Measurements from ENCODE around the gene CRYBB1.

Gene CRYBB1

DNA sequence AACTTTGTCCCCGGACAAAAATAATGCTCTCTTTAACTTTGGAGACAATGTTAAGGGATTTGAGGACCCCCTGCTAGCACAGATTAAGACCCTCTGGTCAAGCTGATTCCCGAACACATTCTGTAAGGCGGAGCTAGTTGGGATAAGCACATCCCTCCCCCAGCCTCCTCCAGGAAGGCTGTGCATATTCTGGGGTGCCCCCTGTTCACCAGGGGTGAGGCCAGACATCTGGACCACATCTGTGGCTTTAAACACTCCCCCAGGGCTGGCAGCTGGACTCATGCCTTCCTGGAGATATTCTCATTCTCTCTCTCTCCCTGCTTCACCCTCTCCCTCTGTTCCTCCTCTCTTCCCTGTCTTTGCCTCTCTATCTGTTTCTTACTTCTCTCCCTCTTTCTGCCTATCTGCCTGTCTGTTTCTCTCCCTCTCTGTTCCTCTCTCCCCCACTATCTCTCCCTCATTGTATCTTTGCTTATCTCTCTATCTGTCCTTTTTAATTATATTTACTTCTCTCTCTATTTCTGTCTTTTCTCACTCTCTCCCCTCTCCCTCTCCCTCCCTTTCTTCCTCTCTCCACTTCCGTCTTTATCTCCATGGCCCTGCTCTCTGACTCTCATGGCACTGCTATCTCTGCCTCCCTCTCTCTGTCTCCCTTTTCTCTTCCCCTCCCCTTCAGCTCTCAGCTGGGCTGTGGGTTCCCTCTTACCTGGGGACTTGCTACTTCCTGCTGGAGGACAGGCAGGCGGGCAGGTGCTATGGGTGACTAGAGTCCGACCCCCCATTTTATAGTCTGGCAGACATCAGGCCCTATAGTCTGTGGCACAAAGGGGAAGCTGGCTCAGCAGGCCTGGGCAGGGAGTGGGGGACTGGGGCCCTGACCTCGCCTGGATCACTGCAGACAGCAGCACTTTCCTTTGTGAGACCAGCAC is at the start of gene CRYBB1:
Gene CRYBB1, minus strand, starts transcription at position 757 of the 929 bp plus-strand sequence. CDS start 1,708 bp downstream, outside the sequence.
- no peak for DNase-seq

DNA sequence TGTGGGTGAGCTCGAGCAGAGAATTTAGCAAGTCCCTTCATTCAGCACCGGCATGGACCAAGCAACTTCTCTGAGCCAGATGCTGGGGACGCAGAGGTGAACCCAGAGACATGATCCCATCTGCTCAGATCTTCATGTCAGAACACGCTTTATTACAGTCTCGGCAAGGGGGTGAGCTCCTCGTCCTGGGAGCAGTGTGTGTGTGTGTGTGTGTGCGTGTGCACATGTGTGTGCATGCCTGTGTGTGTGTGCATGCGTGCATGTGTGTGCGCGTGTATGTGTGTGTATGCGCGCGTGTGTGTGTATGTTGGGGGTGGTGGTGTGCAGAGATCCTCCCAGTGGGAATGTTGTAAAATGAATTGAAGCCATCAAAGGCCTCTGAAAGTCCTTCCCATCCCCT is 49.3 kb upstream of the CRYBB1 start:
- DNase-seq: no peak

DNA sequence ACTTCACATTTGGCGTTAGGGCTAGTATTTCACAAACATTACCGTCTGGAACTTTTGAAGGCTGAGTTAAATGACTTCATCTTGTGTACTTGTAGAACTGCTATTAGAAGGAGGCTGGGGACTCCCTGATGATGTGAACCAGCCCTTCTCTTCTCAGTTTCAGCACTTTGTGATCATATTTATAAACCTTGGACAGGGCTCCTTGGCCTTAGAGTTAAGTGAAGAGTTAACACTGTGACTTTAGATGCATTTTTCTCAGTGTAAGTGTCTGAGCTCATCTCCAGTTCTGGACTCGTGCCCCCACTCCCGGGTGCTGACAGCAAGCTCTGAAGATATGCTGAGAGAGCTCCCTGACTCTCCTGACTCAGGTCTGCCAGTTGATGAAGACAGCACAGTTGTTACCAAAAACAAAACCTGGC is 48.0 kb upstream of the CRYBB1 start:
- DNase-seq: no peak

DNA sequence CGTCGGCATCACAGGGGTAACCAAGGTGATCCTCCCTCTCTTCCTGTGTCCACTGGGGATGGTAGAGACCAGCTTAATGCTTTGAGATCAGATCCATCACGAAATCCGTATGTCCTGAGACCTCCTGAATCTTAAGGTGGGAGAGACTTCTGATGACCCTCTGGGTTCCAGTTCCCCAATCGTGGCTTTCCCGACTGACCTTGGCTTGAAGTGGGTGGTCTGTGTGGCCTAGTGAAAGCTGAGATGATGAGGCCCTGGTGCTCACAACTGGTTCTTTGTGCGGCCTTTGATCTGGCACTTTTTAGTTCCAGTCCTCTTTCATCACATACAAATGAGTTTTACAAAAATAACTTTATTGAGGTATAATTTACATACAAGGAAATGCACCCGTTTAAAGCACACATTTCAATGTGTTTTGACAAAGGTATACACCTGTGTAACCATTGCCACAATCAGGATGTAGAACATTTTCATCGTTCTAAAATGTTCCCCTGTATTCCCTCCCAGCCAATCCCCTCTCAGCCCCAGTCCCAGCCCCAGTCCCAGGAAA is 45.6 kb upstream of the CRYBB1 start:
- no peak for DNase-seq

DNA sequence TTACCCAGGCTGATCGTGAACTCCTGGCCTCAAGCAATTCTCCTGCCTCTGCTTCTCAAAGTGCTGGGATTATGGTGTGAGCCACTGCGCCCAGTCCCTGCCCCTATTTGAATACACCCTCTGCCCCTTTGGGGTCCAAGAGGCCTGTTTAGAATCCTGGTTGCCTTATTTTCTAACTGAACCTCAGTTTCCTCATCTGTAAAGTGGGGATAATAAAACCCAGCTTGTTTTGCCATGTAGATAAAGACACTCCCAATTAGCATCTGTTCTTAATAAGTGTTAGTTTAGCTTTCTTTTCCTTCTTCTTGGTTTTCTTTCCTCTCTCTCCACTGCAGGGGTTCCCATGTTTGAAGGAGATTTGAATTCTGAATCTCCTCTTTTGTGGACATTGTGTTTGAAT is 44.3 kb upstream of the CRYBB1 start:
- no peak for DNase-seq

DNA sequence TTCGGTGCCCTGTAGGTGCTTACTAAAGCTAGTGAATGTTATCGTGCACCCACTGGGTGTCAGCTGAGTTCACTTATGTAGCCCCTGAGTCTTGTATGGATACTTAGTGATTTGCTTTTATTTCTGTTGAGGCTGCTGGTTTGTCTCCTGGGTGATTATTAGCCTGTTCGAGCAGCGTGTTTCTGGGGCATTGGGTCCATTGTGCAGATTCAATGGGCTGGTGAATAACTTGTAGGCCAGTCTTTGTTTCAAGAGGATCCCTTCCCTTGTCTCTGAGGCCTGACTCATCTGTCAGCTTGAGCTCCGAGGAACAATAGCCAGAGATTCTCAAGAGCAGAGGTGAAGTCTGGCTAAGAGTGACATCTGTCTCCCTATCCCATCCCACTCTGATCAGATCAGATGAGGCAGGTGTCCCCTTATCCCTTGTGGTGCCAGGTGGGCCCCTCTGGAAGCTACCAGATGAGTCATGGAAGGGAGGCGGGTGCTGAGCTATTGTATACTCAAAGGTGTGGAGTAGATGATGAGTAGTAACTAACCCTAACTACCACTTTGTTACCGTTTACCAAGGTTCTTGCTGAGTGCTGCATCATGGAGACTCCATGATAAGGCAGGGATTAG is 43.2 kb upstream of the CRYBB1 start:
- no peak for DNase-seq

DNA sequence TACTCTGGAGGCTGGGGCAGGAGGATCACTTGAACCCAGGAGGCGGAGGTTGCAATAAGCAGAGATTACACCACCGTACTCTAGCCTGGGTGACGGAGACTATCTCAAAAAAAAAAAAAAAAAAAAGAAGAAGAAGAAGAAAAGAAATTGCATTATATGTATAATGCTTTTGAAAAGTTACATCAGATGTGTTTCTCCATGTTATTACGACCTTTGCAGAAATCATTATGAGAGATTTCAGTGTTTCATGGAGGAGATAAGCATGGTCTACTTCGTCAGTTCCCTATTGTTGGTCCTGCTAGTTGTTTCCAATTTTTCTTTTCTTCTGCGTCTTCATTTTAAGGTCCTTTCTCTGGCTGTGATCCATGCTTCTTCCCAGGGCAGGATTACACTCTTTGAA is 42.5 kb upstream of the CRYBB1 start:
- no peak for DNase-seq

DNA sequence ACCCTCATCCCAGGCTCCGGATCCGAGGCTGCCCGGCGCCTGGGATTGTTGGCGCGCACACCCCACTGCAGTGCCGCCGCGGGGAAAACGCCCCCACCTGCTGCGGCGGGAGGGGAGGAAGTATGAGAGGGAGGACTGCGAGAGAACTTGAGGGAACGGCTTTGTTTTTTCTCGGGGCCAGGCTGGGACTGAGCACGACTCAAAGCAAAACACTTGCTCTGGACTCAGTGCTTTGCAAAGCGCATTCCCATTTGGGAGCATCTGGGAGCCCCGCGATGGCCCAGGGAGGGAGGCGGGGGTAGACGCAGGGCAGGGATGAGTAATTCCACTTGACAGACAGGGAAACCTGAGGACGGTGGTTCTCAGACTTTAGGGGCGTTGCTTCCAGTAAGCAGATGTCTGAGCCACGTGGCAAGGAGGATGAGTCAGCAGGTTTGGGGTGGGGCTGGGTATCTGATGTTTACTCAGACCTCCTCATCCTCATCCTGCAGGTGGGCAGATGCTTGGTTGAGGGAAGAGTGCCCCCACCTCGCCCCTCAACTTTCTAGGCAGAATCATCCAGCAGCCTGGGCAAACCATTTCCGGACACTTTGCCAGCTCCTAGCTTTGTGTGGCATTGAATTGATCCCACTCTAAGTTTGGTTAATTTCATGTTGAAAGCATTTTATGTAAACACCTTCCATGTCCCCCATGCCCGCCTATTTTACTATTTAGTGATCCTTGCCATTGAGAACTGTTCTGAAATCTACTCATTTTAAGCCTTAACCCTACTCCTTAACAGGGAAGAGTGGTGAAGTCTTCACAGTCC is 41.0 kb upstream of the CRYBB1 start:
- DNase-seq: peak; percentile 78

DNA sequence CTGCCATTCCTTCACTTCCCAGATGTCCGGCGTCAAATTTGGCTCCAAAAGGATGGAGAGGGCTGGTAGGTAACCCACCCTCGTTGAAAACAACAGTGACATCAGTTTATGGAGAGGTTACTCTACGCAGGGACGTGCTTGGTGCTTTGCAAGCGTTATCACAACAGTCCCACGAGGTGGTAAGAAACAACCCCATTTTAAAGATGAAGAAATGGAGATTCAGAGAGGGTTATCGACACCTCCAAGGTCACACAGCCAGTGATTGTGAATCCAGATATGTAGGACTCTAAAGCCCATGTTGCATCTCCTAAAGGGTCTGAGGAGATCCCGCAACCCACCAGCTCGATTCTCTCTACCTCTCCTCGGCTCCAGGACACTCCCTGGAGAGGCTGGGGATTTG is 40.3 kb upstream of the CRYBB1 start:
- no peak for DNase-seq

DNA sequence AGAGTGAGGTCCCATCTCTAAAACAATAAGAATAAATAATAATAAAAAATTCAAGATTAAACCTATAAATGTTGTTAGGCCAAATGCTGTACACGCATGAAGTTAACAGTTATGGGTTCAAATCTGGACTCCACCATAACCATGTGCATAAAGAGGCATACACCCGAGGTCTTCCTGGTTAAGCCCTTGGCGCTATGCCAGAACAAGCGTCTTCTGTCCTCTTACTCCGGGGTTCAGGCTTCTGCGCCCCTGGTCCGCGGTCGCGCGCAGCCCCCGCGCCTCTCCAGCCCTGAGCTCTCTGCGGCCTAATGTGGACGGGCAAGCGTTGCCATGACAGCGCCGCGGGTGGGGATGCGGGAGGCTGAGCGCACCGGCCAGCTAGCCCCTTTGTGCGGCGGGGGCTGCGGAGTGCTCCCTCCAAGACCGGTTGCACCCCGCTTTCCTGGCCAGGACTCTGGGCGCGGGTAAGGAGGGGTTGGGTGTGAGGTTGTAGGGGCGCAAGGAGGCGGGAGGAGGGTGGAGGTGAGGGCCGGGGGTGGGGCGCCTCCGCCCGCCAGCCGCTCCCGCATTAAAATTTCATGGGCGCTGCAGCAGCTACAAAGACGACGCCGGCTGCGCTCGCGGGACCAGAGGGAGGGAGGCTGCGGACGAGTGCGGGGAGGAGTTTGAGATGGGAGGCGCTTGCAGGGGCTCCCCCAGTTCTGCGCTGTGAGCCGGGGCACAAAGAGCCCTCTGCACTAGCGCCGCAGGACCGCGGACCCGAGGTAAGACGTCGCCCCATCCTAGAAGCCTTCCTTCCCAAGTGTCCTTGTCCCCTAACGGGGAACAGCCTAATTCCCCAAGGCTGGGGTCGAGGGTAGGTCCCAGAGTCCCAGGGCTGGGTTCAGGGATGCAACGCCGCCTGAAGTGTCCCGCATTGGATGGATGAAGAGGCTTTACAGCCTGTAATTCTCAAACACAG is 39.3 kb upstream of the CRYBB1 start, which contains the start of gene MIAT:
Gene MIAT, plus strand, starts transcription at position 698 of the 961 bp plus-strand sequence.
- no peak for DNase-seq

DNA sequence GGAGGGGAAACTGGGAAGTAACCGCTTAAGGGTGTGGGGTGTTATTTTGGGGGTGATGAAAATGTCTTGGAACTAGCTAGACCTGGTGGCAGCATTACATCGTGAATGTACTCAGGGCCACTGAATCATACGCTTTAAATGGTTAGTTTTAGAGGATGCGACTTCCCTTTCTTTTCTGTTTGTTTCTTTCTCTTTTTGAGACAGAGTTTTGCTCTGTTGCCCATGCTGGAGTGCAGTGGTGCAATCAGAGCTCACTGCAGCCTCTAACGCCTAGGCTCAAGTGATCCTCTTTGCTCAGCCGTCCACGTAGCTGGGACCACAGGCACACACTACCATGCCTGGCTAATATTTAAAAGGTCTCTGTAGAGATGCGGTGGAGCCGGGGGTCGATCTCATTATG is 34.0 kb upstream of the CRYBB1 start:
- no peak for DNase-seq

DNA sequence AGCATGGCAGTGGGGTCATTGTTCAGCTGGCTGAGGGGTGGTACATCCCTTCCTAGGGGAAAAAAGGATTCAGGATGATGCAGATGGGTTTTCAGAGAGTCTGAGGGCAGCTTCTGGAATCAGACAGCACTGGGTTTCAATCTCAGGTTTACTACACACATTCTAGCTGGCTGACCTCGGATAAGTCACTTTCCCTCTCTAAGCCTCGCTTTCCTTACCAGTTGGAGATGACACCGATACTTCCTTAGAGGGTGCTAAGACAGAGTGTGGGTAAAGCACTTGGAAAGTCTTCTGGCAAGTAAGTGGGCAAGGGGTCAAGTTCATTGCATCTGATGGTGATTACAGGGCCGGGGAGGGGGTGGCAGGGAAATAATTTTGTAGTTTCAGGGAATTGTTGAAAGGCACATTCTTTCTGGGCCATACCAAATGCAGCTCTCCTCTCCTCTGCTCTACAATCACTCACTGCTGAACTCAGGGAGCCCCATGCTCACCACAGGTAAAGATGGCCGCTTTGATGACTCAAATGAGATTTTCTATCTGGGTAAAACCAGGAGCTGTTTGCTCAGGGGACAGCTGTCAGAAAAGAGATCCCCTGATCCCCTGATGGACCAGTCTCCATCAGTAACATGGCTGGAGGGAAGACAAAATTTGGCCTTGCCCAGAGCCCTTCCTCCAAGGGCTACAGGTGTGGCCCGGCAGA is 33.0 kb upstream of the CRYBB1 start:
- no peak for DNase-seq

DNA sequence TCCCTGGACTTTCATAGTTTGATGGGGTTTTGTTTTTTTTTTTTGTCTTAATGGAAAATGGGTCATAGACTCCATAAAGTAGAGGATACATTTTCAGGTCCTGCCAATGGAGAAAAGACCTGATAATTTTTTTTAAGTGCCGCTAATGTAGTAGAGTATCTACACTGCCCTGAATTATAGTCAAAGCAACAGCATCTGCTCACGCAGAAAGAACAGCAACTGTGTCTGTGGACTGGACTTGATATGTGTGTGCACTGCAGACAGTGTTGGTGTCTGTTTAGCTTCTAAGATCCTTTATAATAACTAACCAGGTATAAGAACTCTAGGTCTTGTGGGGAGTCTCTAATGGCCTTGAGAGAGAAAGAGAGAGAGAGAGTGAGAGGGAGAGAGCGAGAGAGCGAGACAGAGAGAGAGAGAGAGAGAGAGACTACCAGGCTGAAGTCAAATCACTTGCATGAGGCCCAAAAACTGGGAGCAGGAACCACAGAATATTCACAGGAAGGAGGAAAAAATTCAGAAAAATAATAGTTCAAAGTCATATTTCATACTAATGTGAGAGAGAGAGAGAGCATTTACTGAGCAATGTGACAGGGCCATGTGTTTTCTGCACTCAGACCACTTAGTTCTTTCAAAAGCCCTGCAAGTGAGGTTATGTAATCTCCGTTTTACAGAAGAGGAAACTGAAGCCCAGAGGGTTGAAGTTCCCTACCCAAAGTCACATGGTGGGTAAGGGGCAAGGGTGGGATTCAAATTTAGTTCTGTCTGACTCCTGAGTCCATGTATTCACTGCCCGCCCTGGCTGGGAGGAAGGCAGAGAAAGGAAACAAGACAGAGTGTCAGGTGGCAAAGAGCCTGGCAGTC is 30.9 kb upstream of the CRYBB1 start:
- no peak for DNase-seq

DNA sequence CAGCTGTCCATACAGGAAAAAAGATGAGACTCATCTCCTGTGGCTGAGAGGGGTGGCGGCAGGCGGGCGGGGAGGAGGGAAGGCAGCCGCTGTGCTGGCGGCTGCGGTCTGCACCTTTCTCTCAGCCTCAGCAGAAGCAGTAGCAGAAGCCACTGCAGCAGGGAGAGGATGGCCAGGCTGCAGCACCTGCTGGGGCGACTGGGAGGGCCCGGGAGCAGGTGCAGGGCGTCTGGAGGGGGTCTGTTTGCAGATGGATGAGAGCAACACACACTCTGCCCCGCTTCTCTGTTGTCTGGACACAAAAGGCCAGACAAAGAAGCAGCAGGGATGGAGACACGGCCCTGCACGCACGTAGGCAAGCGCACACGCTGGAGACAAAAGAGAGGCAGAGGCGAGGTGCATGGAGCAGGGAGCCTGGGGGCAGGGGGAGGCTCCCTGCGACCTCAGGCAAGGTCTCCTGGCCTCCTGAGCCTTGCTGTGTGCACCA is 30.2 kb upstream of the CRYBB1 start:
- DNase-seq: no peak

DNA sequence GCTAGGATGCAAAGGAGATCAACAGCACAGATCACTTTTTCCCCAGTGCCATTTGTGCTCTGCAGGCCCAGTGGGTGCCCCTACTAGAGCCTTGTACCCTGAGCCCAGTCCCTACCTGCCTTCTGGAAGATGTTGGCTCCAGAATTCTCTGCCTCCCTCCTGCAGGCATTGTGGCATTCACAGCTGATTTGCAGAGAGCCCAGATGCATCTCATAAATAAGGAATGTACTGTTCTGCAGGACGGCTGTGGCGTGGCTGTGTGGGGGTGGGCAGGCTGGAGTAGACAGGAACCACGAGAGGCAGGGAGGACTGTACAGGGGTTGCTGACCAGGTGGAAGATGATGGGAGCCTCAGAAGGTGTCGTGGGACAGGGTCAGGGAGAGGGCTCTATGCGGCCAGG is 28.3 kb upstream of the CRYBB1 start:
- no peak for DNase-seq

DNA sequence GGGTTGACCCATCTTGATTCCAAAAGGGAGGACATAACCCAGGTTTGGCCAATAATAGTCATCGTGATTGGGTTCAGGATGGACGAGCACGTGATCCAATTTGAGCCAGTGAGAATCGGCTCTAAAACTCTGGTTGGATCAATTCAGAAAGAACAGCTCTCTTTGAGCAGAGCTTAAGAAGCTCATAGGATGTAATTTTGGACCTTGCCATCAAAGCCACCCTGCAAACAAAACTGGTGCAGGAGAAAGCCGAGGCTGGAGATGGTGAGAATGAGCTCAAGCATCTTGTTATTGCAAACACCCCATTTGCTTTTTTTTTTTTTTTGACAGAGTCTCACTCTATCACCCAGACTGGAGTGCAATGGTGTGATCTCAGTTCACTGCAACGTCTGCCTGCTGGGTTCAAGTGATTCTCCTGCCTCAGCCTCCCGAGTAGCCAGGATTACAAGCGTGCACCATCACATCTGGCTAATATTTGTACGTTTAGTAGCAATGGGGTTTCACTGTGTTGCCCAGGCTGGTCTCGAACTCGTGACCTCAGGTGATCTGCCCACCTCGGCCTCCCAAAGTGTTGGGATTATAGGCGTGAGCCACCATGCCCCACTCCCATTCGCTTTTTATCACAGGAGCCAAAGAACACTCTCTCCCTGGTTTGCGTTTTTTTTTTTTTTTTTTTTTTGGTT is 25.7 kb upstream of the CRYBB1 start:
- no peak for DNase-seq

DNA sequence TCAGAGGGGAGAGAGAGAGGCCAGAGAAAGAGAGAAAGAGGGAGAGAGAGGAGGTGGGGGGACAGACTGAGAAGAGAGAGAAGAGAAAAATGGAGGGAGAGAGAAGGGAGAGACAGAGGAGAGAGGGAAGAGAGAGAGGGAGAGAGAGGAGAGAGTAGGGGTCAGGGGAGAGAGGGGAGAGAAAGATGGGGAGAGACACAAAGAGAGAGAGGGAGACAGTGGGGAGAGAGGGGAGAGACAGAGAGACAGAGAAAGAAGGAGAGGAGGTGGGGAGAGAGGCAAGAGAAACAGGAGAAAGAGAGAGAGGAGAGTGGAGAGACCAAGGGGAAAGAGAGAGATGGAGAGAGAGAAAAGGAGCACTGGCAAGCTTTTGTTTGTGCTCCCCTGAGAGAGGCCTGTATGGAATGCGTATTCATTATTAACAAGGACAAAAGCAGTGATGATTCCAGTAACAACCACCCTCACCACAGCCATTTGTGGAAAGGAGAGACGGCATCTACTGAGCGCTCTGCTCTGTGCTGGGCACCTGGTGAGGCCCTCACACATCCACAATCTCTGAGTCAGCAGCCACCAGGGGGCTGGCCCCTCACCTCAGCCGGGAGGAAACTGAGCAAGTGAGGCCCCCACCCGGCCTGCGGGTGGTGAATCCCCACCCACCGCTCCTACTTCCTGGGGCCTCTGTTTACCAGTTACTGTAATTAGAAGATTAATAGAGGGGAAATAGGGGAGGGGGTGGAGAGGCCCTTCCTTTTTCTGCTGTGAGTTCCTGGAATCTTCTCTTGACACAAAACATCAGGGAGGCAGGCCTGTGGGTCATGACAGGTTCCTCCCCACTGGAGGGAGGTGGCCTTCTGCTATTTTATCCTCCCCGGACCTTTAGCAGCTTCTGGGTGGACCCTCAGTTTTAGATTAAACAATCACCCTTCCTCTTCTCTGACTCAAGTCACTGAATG is 24.9 kb upstream of the CRYBB1 start:
- no peak for DNase-seq

DNA sequence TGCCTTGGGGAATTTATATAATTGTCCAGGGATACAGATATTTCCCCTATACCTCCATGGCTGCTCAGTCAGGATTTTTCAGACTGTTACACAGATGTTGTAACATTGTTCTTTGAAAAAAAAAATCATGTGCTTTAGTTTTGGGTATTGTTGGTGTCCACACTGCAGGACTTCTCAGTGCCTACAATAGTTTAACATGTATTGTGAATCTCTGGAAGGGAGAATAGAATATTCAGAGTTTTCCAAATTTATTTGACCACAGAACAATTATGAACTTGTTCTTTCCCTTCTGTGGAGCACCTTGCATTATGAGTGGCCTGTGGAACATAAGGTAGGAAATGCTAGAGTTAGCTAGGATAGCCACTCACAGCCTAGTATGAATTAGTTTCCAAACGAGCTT is 18.5 kb upstream of the CRYBB1 start:
- DNase-seq: no peak

Data from NCI-H226 (cell line).